Neuronal stem cell (in vitro differentiated cells): Measurements from ENCODE around the gene HDAC1. TPM values are rescaled to one million over a fixed set of nuclear protein-coding genes. Genes with fewer than 3 reads are reported as not detected.

Experiments used
- DNase-seq: peaks from one replicate; pipeline ENCODE4 v3.0.0-alpha.2; 2013; ENCODE audit warnings: low spot score
- H2AFZ ChIP-seq: one replicate; pipeline ENCODE4 v1.6.1; 2013; ENCODE audit warnings: mild to moderate bottlenecking, low read length, inconsistent platforms
- H2AK5ac ChIP-seq: 2 replicates; pipeline ENCODE4 v1.6.1; 2013; ENCODE audit warnings: low read depth, mild to moderate bottlenecking, inconsistent platforms, low read length, moderate library complexity, mixed read lengths
- H2BK120ac ChIP-seq: 2 replicates; pipeline ENCODE4 v1.6.1; 2013; ENCODE audit warnings: low read depth, mild to moderate bottlenecking, inconsistent platforms, low read length, moderate library complexity, mixed read lengths
- H2BK12ac ChIP-seq: one replicate; pipeline ENCODE4 v1.6.1; 2013; ENCODE audit warnings: low read length, inconsistent platforms
- H2BK15ac ChIP-seq: 2 replicates; pipeline ENCODE4 v1.6.1; 2013; ENCODE audit warnings: mild to moderate bottlenecking, low read length, inconsistent platforms, mixed read lengths
- H2BK5ac ChIP-seq: one replicate; pipeline ENCODE4 v1.6.1; 2013; ENCODE audit warnings: inconsistent platforms, mild to moderate bottlenecking, low read length, moderate library complexity
- H3K14ac ChIP-seq: one replicate; pipeline ENCODE4 v1.6.1; 2013; ENCODE audit warnings: low read length, inconsistent platforms
- H3K18ac ChIP-seq: 2 replicates; pipeline ENCODE4 v1.6.1; 2013; ENCODE audit warnings: low read length, inconsistent platforms
- H3K23ac ChIP-seq: 2 replicates; pipeline ENCODE4 v1.6.1; 2013; ENCODE audit warnings: low read depth, mild to moderate bottlenecking, mixed read lengths, low read length, inconsistent platforms; ENCODE audit not compliant: poor library complexity
- H3K27ac ChIP-seq: replicated peaks from 3 replicates; pipeline ENCODE4 v1.5.1; 2013; ENCODE audit warnings: low read length, inconsistent platforms
- H3K27me3 ChIP-seq, 3 experiments: 2 replicates each; pipeline ENCODE4 v1.6.1; 2013; ENCODE audit warnings: low read length in 3 of 3, mild to moderate bottlenecking in 2 of 3, inconsistent platforms in 1 of 3, low read depth in 1 of 3, mixed read lengths in 1 of 3, moderate library complexity in 1 of 3; ENCODE audit not compliant: control insufficient read depth in 3 of 3, insufficient read depth in 3 of 3
- H3K36me3 ChIP-seq, 2 donors: replicated peaks in 1 of 2; 2 replicates each; pipeline ENCODE4 v1.6.1; 2013; ENCODE audit warnings: low read length in 2 of 2; ENCODE audit not compliant: control insufficient read depth in 2 of 2, insufficient read depth in 2 of 2
- H3K4ac ChIP-seq: 2 replicates; pipeline ENCODE4 v1.6.1; 2013; ENCODE audit warnings: inconsistent platforms, mild to moderate bottlenecking, low read length, moderate library complexity
- H3K4me1 ChIP-seq, 2 donors: 1 replicate in 1 of 2; 2 replicates in 1 of 2; pipeline ENCODE4 v1.6.1; 2013; ENCODE audit warnings: low read length in 2 of 2, low read depth in 1 of 2; ENCODE audit not compliant: control insufficient read depth in 2 of 2, insufficient read depth in 1 of 2
- H3K4me2 ChIP-seq: one replicate; pipeline ENCODE4 v1.6.1; 2013; ENCODE audit warnings: mild to moderate bottlenecking, low read length, inconsistent platforms; ENCODE audit not compliant: insufficient read depth, poor library complexity, severe bottlenecking
- H3K4me3 ChIP-seq, 2 donors: 2 replicates each; pipeline ENCODE4 v1.5.1; 2013; ENCODE audit warnings: low read length in 2 of 2, mild to moderate bottlenecking in 2 of 2, inconsistent platforms in 1 of 2, moderate library complexity in 1 of 2
- H3K79me1 ChIP-seq: one replicate; pipeline ENCODE4 v1.6.1; 2013; ENCODE audit warnings: low read depth, mild to moderate bottlenecking, inconsistent platforms, low read length, moderate library complexity
- H3K9ac ChIP-seq: one replicate; pipeline ENCODE4 v1.6.1; 2013; ENCODE audit warnings: mild to moderate bottlenecking, low read depth, low read length, inconsistent platforms; ENCODE audit not compliant: poor library complexity
- H3K9me3 ChIP-seq, 2 donors: replicated peaks in 1 of 2; 2 replicates each; pipeline versions ENCODE3 to v1.6.1; 2013; ENCODE audit warnings: low read length in 2 of 2, mild to moderate bottlenecking in 2 of 2, inconsistent platforms in 1 of 2, low read depth in 1 of 2, mixed read lengths in 1 of 2, moderate library complexity in 1 of 2; ENCODE audit not compliant: control insufficient read depth in 2 of 2, insufficient read depth in 1 of 2
- H4K8ac ChIP-seq: one replicate; pipeline ENCODE4 v1.6.1; 2013; ENCODE audit warnings: low read depth, mild to moderate bottlenecking, inconsistent platforms, low read length, moderate library complexity
- H4K91ac ChIP-seq: one replicate; pipeline ENCODE4 v1.6.1; 2013; ENCODE audit warnings: low read length, low read depth, mild to moderate bottlenecking, inconsistent platforms; ENCODE audit not compliant: poor library complexity
- whole genome bisulfite sequencing, 2 donors: extraction: QIAGEN DNeasy Blood & Tissue Kit; methylation state at CpG; one replicate each; pipeline ENCODE4 v1.1.7; 2013; ENCODE audit warnings: missing lambda C conversion rate in 2 of 2, mixed read lengths in 1 of 2; ENCODE audit not compliant: insufficient read length in 2 of 2, insufficient replicate concordance in 1 of 2; ENCODE audit errors: extremely low coverage in 2 of 2; 5-methylcytosine and 5-hydroxymethylcytosine counted together
- polyA plus RNA-seq, 2 experiments: library from polyadenylated mRNA; stranded (reverse); fragments of 200-250 nt; gene quantifications; one replicate each; pipeline ENCODE4 v1.2.3, GENCODE V29; 2013

The HDAC1 gene
- 85.9 TPM for polyA plus RNA-seq (2013, experiment 1 of 2)
- polyA plus RNA-seq (2013, experiment 2 of 2): 84.7 TPM

- peak within 1 kb of the TSS; percentile 37 for H3K27ac ChIP-seq
Observed at GRCh38 chr1:32291708-32292538, at the start of gene HDAC1. HDAC1 (plus strand) TSS chr1:32292083; CDS start chr1:32292170, 87 bp downstream.

DNA sequence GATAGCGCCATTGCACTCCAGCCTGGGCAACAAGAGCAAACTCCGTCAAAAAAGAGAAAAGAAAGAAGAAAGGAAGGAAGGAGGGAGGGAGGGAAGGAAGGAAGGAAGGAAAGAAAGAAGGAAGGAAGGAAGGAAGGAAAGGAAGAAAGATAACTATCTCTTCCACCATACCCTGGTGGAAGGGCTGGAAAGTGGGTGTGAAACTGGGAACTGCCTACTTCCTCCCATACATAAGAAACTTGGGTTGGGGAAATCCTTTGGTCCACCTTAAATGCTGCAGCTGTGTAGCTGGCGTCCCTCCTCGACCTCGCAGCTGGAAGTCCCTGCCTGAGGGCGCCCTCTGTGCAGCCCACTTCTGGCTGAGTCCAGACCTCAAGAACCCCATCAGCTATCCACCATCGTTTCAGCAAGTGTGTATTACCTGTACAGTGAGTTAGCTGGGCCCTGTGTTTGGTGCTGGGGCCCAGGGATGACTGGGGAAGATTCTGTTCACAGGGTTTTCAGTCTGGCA, 49.5 kb upstream of the HDAC1 start:
- Histone ChIP-seq H3K79me1 (peaks cover 3% of the 10 kb centered on the region), H2BK120ac (no peak overlapping the region), H3K36me3 (no peaks in the 10 kb centered on the region), H3K18ac (no peak overlapping the region), H2AFZ (peak overlapping the region; percentile 93), H3K27ac (no peak overlapping the region), H2BK15ac (no peak overlapping the region), H3K4me2 (peak overlapping the region; percentile 37), H3K4me1 (peaks cover 3 to 7% of the 10 kb centered on the region in 2 donors), H2BK12ac (no peak overlapping the region), H3K23ac (no peak overlapping the region), H3K4ac (no peak overlapping the region), H4K8ac (no peak overlapping the region), H3K27me3 (no peaks in the 10 kb centered on the region), H2AK5ac (peak overlapping the region; percentile 8), H3K9ac (no peak overlapping the region), H3K4me3 (no peak overlapping the region), H4K91ac (no peak overlapping the region), H3K14ac (no peak overlapping the region), H3K9me3 (no peaks in the 10 kb centered on the region), H2BK5ac (no peak overlapping the region)
- WGBS, 2 donors: no CpG with 5 or more reads among the region's 7 CpGs
- no peak for DNase-seq

More at GRCh38 chr1:32291708-32292538, at the start of gene HDAC1:
- Histone ChIP-seq H3K14ac (peak within 1 kb of the TSS; percentile 79), H2AFZ (peak within 1 kb of the TSS; percentile 95), H3K23ac (peak within 1 kb of the TSS; percentile 92), H3K4me2 (peak within 1 kb of the TSS; percentile 67), H2BK5ac (peak within 1 kb of the TSS; percentile 67), H2BK15ac (peak within 1 kb of the TSS; percentile 78), H3K79me1 (peaks cover 7% of the 10 kb centered on the region), H4K91ac (peak within 1 kb of the TSS; percentile 45), H3K27me3 (no peaks in the 10 kb centered on the region), H3K4ac (no peak within 1 kb of the TSS), H3K4me1 (peaks cover 0 to 2% of the 10 kb centered on the region in 2 donors), H2BK120ac (no peak within 1 kb of the TSS), H3K36me3 (peaks cover 2 to 26% of the 10 kb centered on the region in 2 donors), H4K8ac (peak within 1 kb of the TSS; percentile 83), H2AK5ac (peak within 1 kb of the TSS; percentile 21), H3K18ac (peak within 1 kb of the TSS; percentile 99), H3K4me3 (peak within 1 kb of the TSS; percentile 90 to 94), H2BK12ac (peak within 1 kb of the TSS; percentile 16), H3K9me3 (no peaks in the 10 kb centered on the region), H3K9ac (peak within 1 kb of the TSS; percentile 93)
- DNase-seq: peak; percentile 84
- WGBS, 2 donors: no CpG with 5 or more reads among the region's 67 CpGs

- peaks cover 14 to 20% of the 10 kb centered on the region in 2 donors for H3K4me1 ChIP-seq
- no peak within 1 kb of the TSS for H2BK5ac ChIP-seq
- no CpG with 5 or more reads among the region's 3 CpGs for WGBS, 2 donors
- no peak within 1 kb of the TSS for H3K14ac ChIP-seq
- no peak within 1 kb of the TSS for H3K9ac ChIP-seq
- peak within 1 kb of the TSS; percentile 84 for H2AFZ ChIP-seq
- no peak within 1 kb of the TSS for H2BK12ac ChIP-seq
- no peak within 1 kb of the TSS for H3K23ac ChIP-seq
- H2BK15ac ChIP-seq: no peak within 1 kb of the TSS
- no peak within 1 kb of the TSS for H4K91ac ChIP-seq
- no peak within 1 kb of the TSS for H3K18ac ChIP-seq
- H3K4me3 ChIP-seq: no peak within 1 kb of the TSS
- H2BK120ac ChIP-seq: no peak within 1 kb of the TSS
- no peaks in the 10 kb centered on the region for H3K27me3 ChIP-seq
- H3K27ac ChIP-seq: no peak within 1 kb of the TSS
- no peak within 1 kb of the TSS for H3K4me2 ChIP-seq
- H3K79me1 ChIP-seq: no peaks in the 10 kb centered on the region
- no peak within 1 kb of the TSS for H4K8ac ChIP-seq
- H3K36me3 ChIP-seq: no peaks in the 10 kb centered on the region
- no peak for DNase-seq
- H3K4ac ChIP-seq: no peak within 1 kb of the TSS
- H2AK5ac ChIP-seq: peak within 1 kb of the TSS; percentile 34
- no peaks in the 10 kb centered on the region for H3K9me3 ChIP-seq
Observed at GRCh38 chr1:32246888-32247273, 45.0 kb upstream of the HDAC1 start, which contains the start of gene FAM167B. FAM167B (plus strand) TSS chr1:32247222; CDS start chr1:32247422, 200 bp downstream.

DNA sequence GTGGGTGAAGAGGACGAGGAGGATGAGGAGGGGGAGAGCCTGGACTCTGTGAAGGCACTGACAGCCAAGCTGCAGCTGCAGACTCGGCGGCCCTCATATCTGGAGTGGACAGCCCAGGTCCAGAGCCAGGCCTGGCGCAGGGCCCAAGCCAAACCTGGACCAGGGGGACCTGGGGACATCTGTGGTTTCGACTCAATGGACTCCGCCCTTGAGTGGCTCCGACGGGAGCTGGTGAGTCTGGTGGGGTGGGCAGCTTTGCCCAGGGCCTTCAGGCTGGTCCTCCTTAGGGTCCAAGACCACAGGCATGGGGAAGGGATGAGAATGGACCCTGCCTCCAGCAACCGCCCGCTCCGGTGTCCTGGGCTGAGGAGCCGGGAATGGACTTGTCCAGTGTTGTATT, 44.4 kb upstream of the HDAC1 start:
- H3K27ac ChIP-seq: no peak overlapping the region
- no peaks in the 10 kb centered on the region for H3K27me3 ChIP-seq
- no peak overlapping the region for H3K14ac ChIP-seq
- H2AK5ac ChIP-seq: peak overlapping the region; percentile 34
- H2BK15ac ChIP-seq: no peak overlapping the region
- H2AFZ ChIP-seq: peak overlapping the region; percentile 84
- no peak overlapping the region for H3K23ac ChIP-seq
- no CpG with 5 or more reads among the region's 12 CpGs for WGBS, 2 donors
- H3K36me3 ChIP-seq: no peaks in the 10 kb centered on the region
- H3K4ac ChIP-seq: no peak overlapping the region
- H2BK12ac ChIP-seq: no peak overlapping the region
- H3K9me3 ChIP-seq: no peaks in the 10 kb centered on the region
- H4K91ac ChIP-seq: no peak overlapping the region
- peaks cover 12 to 23% of the 10 kb centered on the region in 2 donors for H3K4me1 ChIP-seq
- no peak for DNase-seq
- H4K8ac ChIP-seq: no peak overlapping the region
- no peak overlapping the region for H3K4me3 ChIP-seq
- no peak overlapping the region for H3K4me2 ChIP-seq
- H3K18ac ChIP-seq: no peak overlapping the region
- H3K79me1 ChIP-seq: no peaks in the 10 kb centered on the region
- H2BK120ac ChIP-seq: no peak overlapping the region
- H2BK5ac ChIP-seq: no peak overlapping the region
- H3K9ac ChIP-seq: no peak overlapping the region
